SK-N-SH treated with all-trans-retinoic acid at 6 μM for 48 hours (cell line): Measurements from ENCODE around the gene MMP23B.
"Not testable (repeated sequence)": the region's sequence is repeated elsewhere in the genome, so short reads cannot be mapped to it uniquely, and the experiment has no call there.

ENCODE experiments used
- ATAC-seq: fragments of 200-7000 bp; cut with Tn5 transposase; 3 replicates; pipeline ENCODE4 v1.9.1; 2020; ENCODE audit warnings: mild to moderate bottlenecking, moderate library complexity
- ARNTL ChIP-seq: fragments of 450-650 bp; formaldehyde crosslinking; IDR thresholded peaks from 2 replicates; pipeline ENCODE4 v1.5.0; 2020; ENCODE audit warnings: low read depth, mild to moderate bottlenecking, moderate library complexity, borderline replicate concordance
- BACH2 ChIP-seq: fragments of 250-450 bp; sonication (Bioruptor Pico); IDR thresholded peaks from 2 replicates; pipeline ENCODE4 v1.9.0; 2021; ENCODE audit warnings: mild to moderate bottlenecking, borderline replicate concordance
- CREB5 ChIP-seq: fragments of 250-450 bp; sonication (Bioruptor Pico); IDR thresholded peaks from 2 replicates; pipeline ENCODE4 v1.5.1; 2020; ENCODE audit warnings: low read depth, mild to moderate bottlenecking, moderate library complexity
- CSDC2 ChIP-seq: fragments of 250-450 bp; sonication (Bioruptor Pico); IDR thresholded peaks from 2 replicates; pipeline ENCODE4 v1.5.0; 2020; ENCODE audit warnings: mild to moderate bottlenecking, moderate library complexity
- CSRNP3 ChIP-seq: fragments of 250-450 bp; sonication (Bioruptor Pico); IDR thresholded peaks from 2 replicates; pipeline ENCODE4 v1.5.1; 2021; ENCODE audit warnings: mild to moderate bottlenecking, moderate library complexity
- ESRRG ChIP-seq: fragments of 250-450 bp; sonication (Bioruptor Pico); IDR thresholded peaks from 2 replicates; pipeline ENCODE4 v1.6.1; 2021; ENCODE audit warnings: mild to moderate bottlenecking
- GLIS3 ChIP-seq: fragments of 250-450 bp; sonication (Bioruptor Pico); IDR thresholded peaks from 2 replicates; pipeline ENCODE4 v1.5.0; 2020; ENCODE audit warnings: mild to moderate bottlenecking, moderate library complexity
- ISL1 ChIP-seq: fragments of 250-450 bp; sonication (Bioruptor Pico); IDR thresholded peaks from 2 replicates; pipeline ENCODE4 v2.1.2; 2022; ENCODE audit warnings: mild to moderate bottlenecking, moderate library complexity
- OSR1 ChIP-seq: fragments of 250-450 bp; sonication (Bioruptor Pico); IDR thresholded peaks from 2 replicates; pipeline ENCODE4 v1.8.0; 2022; ENCODE audit warnings: moderate library complexity, mild to moderate bottlenecking, inconsistent platforms
- POU6F1 ChIP-seq: fragments of 250-450 bp; sonication (Bioruptor Pico); IDR thresholded peaks from 2 replicates; pipeline ENCODE4 v1.8.0; 2021; ENCODE audit warnings: low read depth, mild to moderate bottlenecking, moderate library complexity, borderline replicate concordance
- PPARA ChIP-seq: fragments of 250-450 bp; sonication (Bioruptor Pico); IDR thresholded peaks from 2 replicates; pipeline ENCODE4 v1.5.0; 2020; ENCODE audit warnings: mild to moderate bottlenecking, borderline replicate concordance
- RARB ChIP-seq: fragments of 250-450 bp; sonication (Bioruptor Pico); IDR thresholded peaks from 2 replicates; pipeline ENCODE4 v1.8.0; 2021; ENCODE audit warnings: mild to moderate bottlenecking, moderate library complexity
- SNAI2 ChIP-seq: fragments of 250-450 bp; sonication (Bioruptor Pico); IDR thresholded peaks from 2 replicates; pipeline ENCODE4 v1.5.0; 2020; ENCODE audit warnings: mild to moderate bottlenecking, moderate library complexity
- TCF4 ChIP-seq: fragments of 250-450 bp; sonication (Bioruptor Pico); IDR thresholded peaks from 2 replicates; pipeline ENCODE4 v1.8.0; 2021; ENCODE audit warnings: mild to moderate bottlenecking, moderate library complexity, borderline replicate concordance
- TOX ChIP-seq: fragments of 250-450 bp; sonication (Bioruptor Pico); IDR thresholded peaks from 2 replicates; pipeline ENCODE4 v1.8.0; 2021; ENCODE audit warnings: mild to moderate bottlenecking, moderate library complexity, borderline replicate concordance
- TSHZ2 ChIP-seq: fragments of 250-450 bp; sonication (Bioruptor Pico); IDR thresholded peaks from 2 replicates; pipeline ENCODE4 v1.5.0; 2020; ENCODE audit warnings: mild to moderate bottlenecking, moderate library complexity
- ZC3H10 ChIP-seq: fragments of 250-450 bp; sonication (Bioruptor Pico); IDR thresholded peaks from 2 replicates; pipeline ENCODE4 v1.5.1; 2021; ENCODE audit warnings: mild to moderate bottlenecking, moderate library complexity
- ZFP3 ChIP-seq: fragments of 250-450 bp; sonication (Bioruptor Pico); IDR thresholded peaks from 2 replicates; pipeline ENCODE4 v1.5.0; 2020; ENCODE audit warnings: mild to moderate bottlenecking, moderate library complexity
- ZFP30 ChIP-seq: fragments of 450-650 bp; formaldehyde crosslinking; IDR thresholded peaks from 2 replicates; pipeline ENCODE4 v1.5.0; 2022; ENCODE audit warnings: mild to moderate bottlenecking, moderate library complexity
- ZNF565 ChIP-seq: fragments of 450-650 bp; formaldehyde crosslinking; conservative IDR thresholded peaks from 2 replicates; pipeline ENCODE4 v1.5.0; 2020; ENCODE audit warnings: low read depth, mild to moderate bottlenecking, moderate library complexity
- ZNF70 ChIP-seq: fragments of 450-650 bp; formaldehyde crosslinking; IDR thresholded peaks from 2 replicates; pipeline ENCODE4 v1.5.0; 2020; ENCODE audit warnings: mild to moderate bottlenecking, moderate library complexity
- ZNF8 ChIP-seq: fragments of 450-650 bp; formaldehyde crosslinking; IDR thresholded peaks from 2 replicates; pipeline ENCODE4 v1.5.0; 2020; ENCODE audit warnings: mild to moderate bottlenecking, moderate library complexity

MMP23B gene

GRCh38 chr1:1593834-1594601 is 38.0 kb upstream of the MMP23B start:
- TF ChIP-seq SNAI2: no peak
- no peak for TF ChIP-seq PPARA
- TF ChIP-seq ZNF8 (CRISPR knock-in tag): no peak
- no peak for TF ChIP-seq RARB
- no peak for TF ChIP-seq ZFP3 (CRISPR knock-in tag)
- no peak for TF ChIP-seq POU6F1 (CRISPR knock-in tag)
- TF ChIP-seq ZC3H10: no peak
- no peak for TF ChIP-seq TSHZ2
- TF ChIP-seq ZNF565 (CRISPR knock-in tag): no peak
- TF ChIP-seq ZNF70 (CRISPR knock-in tag): no peak
- ATAC-seq: 0 out of 3 replicates have a peak, but pooled peaks have one; percentile 7

GRCh38 chr1:1594602-1595260 is 37.2 kb upstream of the MMP23B start:
- no peak for TF ChIP-seq SNAI2
- TF ChIP-seq CSRNP3 (CRISPR knock-in tag): no peak
- TF ChIP-seq BACH2: no peak
- TF ChIP-seq ISL1 (CRISPR knock-in tag): no peak
- no peak for TF ChIP-seq RARB
- TF ChIP-seq ZNF565 (CRISPR knock-in tag): no peak
- no peak for TF ChIP-seq CSDC2 (CRISPR knock-in tag)
- no peak for TF ChIP-seq OSR1 (CRISPR knock-in tag)
- no peak for TF ChIP-seq ZNF70 (CRISPR knock-in tag)
- no peak for TF ChIP-seq GLIS3
- ATAC-seq: peak; percentile 30

- ATAC-seq: not testable (repeated sequence)
These were observed 36.6 kb upstream of the MMP23B start for GRCh38 chr1:1595341-1595740.

GRCh38 chr1:1596493-1597274 is 35.3 kb upstream of the MMP23B start:
- no peak; the same call in 2 of the 3 replicates for ATAC-seq
- TF ChIP-seq OSR1 (CRISPR knock-in tag) (no peak), ZFP3 (CRISPR knock-in tag) (no peak), BACH2 (no peak), RARB (no peak), ZFP30 (no peak), PPARA (no peak), TOX (no peak), ZNF70 (CRISPR knock-in tag) (no peak), ZNF8 (CRISPR knock-in tag) (no peak), TSHZ2 (no peak), ARNTL (no peak), ISL1 (CRISPR knock-in tag) (no peak), CREB5 (CRISPR knock-in tag) (no peak), ESRRG (no peak), TCF4 (no peak), CSRNP3 (CRISPR knock-in tag) (no peak)
